K562 treated with DMSO at 1 percent for 48 hours (cell line): ENCODE measurements around the gene ABCB9. TPM values are rescaled to one million over a fixed set of nuclear protein-coding genes. Genes with fewer than 3 reads are reported as not detected.

ENCODE experiments used
- total RNA-seq: library from RNA; unstranded; fragments of 300-600 nt; gene quantifications from 2 replicates; pipeline ENCODE4 v1.2.3, GENCODE V29; 2022; ENCODE audit warnings: low replicate concordance; ENCODE audit errors: extremely low read depth

Gene ABCB9
- not detected in 2 replicates for total RNA-seq

DNA sequence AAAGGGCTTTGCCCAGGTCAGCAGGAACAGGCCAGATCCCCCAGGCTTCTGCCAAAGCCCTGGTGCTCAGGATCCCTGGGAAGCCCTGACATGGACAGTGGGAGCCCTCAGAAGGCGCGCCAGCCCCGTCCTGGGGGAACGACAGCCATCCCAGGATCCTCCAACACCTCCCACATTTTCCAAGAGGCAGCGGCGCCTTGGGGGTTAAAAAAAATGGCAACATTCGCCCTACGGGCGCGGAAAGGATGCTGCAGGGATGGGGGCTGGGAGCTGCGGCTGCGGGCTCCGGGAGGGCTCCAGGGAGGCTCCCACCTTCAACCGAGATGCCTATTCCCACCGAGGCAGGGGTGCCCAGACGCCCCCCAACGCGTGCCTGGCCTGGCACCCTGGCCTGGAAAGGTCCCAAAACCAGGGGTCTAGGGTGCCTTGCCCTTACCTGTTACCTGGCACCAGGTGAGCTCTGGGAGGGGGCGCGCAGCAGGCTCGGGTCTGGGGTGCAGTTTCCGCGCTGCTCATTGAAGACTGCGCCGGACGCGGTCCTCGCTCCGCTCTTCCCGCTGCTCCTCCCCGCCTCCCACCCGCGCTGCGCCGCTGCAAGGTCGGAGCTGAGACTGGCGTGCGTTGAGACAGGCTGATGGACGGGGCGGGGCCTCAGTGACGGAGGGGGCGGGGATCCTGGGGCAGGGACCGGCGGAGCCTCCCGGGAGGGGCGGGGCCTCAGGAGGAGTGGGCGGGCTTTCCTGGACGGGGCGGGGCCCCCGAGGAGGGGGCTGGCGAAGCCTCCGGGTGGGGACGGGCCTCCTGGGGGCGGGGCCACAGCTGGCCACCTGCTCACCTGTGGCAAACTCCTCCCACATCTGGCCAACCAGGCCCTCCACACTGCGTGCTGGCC lies at the start of gene ABCB9:
ABCB9 (minus strand) TSS at position 613 of the 892 bp plus-strand sequence. CDS start 6,228 bp downstream, outside the sequence.

DNA sequence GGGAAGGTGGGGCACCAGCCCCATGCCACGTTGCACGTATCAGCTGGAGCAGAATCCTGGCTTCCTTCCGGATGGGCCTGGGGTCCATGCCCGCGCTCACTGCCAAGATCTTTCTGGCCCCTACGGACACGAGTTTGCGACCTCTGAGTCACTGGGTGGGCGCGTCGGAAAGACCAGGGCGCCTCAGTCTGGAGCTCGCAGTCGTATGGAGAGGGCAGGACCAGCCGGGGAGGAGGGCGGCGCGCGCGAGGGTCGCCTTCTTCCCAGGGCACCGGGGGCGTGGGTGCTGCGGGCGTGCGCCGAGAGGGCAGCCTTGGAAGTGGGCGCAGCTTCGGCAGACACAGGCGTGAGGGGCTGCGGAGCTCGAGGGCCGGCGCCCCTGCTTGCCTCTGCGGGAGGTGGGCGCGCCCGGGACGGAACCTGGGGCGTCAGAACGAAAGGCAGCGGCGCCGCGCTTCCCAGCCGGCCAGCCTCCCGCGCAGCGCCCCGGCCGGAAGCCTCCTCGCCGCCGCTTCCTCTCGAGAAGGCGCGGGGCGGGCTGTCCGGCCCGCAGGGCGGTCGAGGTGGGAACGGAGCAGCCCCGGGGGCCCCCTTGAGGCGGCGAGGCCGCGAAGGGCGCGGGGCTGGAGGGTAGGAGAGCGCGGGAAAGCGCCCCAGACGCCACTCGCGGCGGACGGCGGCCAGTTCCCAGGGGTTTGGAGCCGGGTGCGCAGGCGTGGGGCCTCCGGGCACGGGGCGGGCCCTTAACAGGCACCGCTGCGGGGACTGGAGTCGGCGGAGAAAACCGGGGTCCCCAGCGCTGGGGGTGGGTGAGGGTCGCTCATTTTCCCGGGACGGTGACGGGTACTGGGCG lies 14.1 kb upstream of the ABCB9 start, which contains the start of gene ARL6IP4:
ARL6IP4 (plus strand) TSS at position 499 of the 853 bp plus-strand sequence. CDS start 459 bp downstream, outside the sequence.

DNA sequence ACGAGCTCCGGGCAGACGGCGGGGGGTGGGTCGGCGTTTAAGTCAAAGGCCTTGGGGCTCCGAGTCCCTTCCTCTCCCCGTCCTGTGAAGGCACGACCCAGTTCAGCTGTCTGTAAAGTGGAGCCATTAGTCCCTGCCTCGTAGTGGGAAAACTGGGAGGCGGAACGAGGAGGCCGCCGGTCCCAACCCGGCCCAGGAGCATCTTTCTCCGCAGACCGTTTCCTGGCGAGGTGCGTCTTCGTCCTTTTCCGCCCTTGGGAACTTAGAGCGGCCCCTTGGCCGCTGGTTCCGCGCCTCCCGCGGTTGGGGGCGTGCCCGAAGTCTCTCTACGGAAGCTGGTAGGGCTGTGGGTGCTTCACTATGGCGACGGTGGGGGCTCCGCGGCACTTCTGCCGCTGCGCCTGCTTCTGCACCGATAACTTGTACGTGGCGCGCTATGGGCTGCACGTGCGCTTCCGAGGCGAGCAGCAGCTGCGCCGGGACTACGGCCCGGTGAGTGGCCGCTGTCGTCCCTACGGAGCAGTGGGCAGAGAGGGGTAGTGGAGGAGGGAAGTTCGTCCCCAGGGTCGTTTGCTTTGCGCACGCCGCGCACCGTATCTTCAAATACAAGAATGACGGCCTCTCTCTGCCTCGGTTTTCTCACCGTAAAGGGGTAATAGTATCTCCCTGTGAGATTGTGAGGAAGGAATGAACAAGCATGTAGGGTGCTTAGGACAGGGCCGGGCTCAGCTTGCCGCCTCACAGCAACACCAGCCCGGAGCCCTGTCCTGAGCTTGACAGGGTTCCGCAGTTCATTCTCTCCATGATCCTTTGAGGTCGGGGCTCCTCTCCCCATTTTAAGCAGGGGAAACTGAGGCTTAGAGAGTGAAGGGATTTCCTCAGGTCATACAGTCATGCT lies 8.9 kb upstream of the ABCB9 start, which contains the start of gene OGFOD2:
OGFOD2 (plus strand) TSS at position 353 of the 898 bp plus-strand sequence; CDS start at position 361, 8 bp downstream.

DNA sequence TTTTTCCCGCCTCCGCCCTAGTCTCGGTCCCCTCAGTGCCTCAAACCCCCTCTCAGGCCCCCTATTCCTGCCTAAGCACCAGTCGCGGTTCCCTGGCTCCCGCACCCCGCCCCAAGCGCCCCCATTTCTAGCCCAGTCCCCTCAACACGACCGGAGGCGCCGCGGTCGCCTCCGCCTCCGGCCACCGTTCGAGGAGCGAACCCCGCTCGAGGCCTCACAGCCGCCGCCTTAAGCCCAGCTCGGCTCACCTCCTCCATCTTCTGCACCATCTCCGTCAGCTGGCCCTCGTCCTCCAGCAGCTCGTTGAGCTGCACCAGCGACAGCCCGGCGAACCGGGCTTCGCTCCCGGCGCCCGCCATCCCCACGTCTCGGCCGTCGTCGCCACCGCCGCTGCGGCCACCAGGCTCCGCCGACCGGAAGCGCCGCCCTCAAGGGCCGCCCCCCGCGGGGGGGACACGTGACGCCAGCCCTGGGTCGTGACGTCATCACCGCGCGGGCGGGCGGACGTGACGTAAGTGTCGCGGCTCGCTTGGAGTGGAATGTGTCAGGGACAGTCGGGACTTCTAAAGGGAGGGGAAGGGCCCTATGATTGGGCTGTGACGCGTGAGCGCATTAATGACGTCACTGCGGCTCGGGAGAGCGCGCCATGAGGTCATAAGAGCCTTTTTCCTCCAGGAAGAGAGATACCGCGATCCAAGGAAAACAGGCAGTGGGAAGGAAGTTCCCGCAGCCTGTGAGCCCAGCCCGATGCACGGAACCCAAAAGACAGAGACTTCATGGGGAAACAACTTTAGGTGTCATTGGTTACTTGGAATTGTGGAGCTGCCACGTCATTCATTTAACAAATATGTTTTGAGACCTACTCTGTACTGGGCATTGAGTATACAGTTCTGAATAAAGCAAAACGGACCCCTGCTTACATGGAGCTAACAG lies 70.3 kb downstream of the ABCB9 start, which contains the start of gene VPS37B:
VPS37B (minus strand) TSS at position 421 of the 933 bp plus-strand sequence; CDS start at position 359, 62 bp downstream.

Other genes with a start within 250 kb of the ABCB9 start
- gene HCAR3, start 249.7 kb downstream of the ABCB9 start, total RNA-seq = not detected in 2 replicates
- not detected in 2 replicates for gene HCAR1, start 235.6 kb downstream of the ABCB9 start, total RNA-seq
- gene DENR, start 213.6 kb downstream of the ABCB9 start, total RNA-seq = not detected in 2 replicates
- not detected in 2 replicates for gene CCDC62, start 191.9 kb downstream of the ABCB9 start, total RNA-seq
- not detected in 2 replicates for gene HIP1R, start 131.0 kb downstream of the ABCB9 start, total RNA-seq
- not detected in 2 replicates for gene VPS37B, start 70.3 kb downstream of the ABCB9 start, total RNA-seq
- not detected in 2 replicates for gene OGFOD2, start 8.8 kb upstream of the ABCB9 start, total RNA-seq
- 481 TPM in 1 of 2 replicates, not detected in the other for gene ARL6IP4, start 14.2 kb upstream of the ABCB9 start, total RNA-seq
- not detected in 2 replicates for gene PITPNM2, start 184.6 kb upstream of the ABCB9 start, total RNA-seq